CD14-positive monocyte (primary cell): ENCODE results near the gene TNNI3K. TPM values are rescaled to one million over a fixed set of nuclear protein-coding genes. Genes with fewer than 3 reads are reported as not detected.

ENCODE experiments used
- DNase-seq, 3 donors: peaks; one replicate each; pipeline ENCODE4 v3.0.0-alpha.2; 2011 to 2022
- H2AFZ ChIP-seq: 2 replicates; pipeline ENCODE4 v1.6.0; 2012; ENCODE audit warnings: mild to moderate bottlenecking, low read depth, low read length, inconsistent platforms; ENCODE audit not compliant: insufficient read depth, poor library complexity, severe bottlenecking
- H3K27ac ChIP-seq, 2 donors: 1 replicate in 1 of 2; 2 replicates in 1 of 2; pipeline ENCODE4 v1.5.1; 2012 to 2013; ENCODE audit warnings: low read length in 2 of 2, control low read depth in 1 of 2, inconsistent platforms in 1 of 2, low read depth in 1 of 2, mild to moderate bottlenecking in 1 of 2
- H3K27me3 ChIP-seq, 2 donors: one replicate each; pipeline versions ENCODE4 v1.6.0 to v1.6.1; 2011 to 2013; ENCODE audit warnings: low read length in 2 of 2; ENCODE audit not compliant: control insufficient read depth in 2 of 2, insufficient read depth in 2 of 2
- H3K36me3 ChIP-seq, 2 donors: replicated peaks in 1 of 2; 1 replicate in 1 of 2; 2 replicates in 1 of 2; pipeline versions ENCODE4 v1.5.1 to v1.6.1; 2012 to 2013; ENCODE audit warnings: low read length in 2 of 2, control low read depth in 1 of 2, inconsistent platforms in 1 of 2, mild to moderate bottlenecking in 1 of 2; ENCODE audit not compliant: insufficient read depth in 2 of 2, control insufficient read depth in 1 of 2
- H3K4me1 ChIP-seq, 2 donors: 1 replicate in 1 of 2; 2 replicates in 1 of 2; pipeline versions ENCODE4 v1.5.1 to v1.6.1; 2012 to 2013; ENCODE audit warnings: low read length in 2 of 2, control low read depth in 1 of 2, inconsistent platforms in 1 of 2, mild to moderate bottlenecking in 1 of 2, moderate library complexity in 1 of 2; ENCODE audit not compliant: insufficient read depth in 2 of 2, control insufficient read depth in 1 of 2
- H3K4me2 ChIP-seq: replicated peaks from 2 replicates; pipeline ENCODE3; 2012; ENCODE audit warnings: low read length, moderate library complexity, mild to moderate bottlenecking; ENCODE audit not compliant: poor library complexity, severe bottlenecking; ENCODE audit errors: extremely low read depth
- H3K4me3 ChIP-seq, 3 experiments: fragments of 200-600 bp in 1 of 3; sonication (generic) in 1 of 3; replicated peaks in 1 of 3; 1 replicate in 2 of 3; 2 replicates in 1 of 3; pipeline ENCODE4 v1.5.1; 2011 to 2013; ENCODE audit warnings: low read length in 3 of 3, mild to moderate bottlenecking in 3 of 3, control low read depth in 2 of 3, low read depth in 2 of 3, inconsistent platforms in 1 of 3, moderate library complexity in 1 of 3
- H3K79me2 ChIP-seq: 2 replicates; pipeline ENCODE4 v1.6.0; 2012; ENCODE audit warnings: mild to moderate bottlenecking, control low read depth, inconsistent platforms, low read length, moderate library complexity; ENCODE audit not compliant: insufficient read depth
- H3K9ac ChIP-seq: 2 replicates; pipeline ENCODE4 v1.6.0; 2017; ENCODE audit warnings: low read length, mild to moderate bottlenecking; ENCODE audit not compliant: insufficient read depth, poor library complexity, severe bottlenecking
- H3K9me3 ChIP-seq, 2 donors: replicated peaks in 1 of 2; 1 replicate in 1 of 2; 2 replicates in 1 of 2; pipeline versions ENCODE4 v1.5.1 to v1.6.1; 2012 to 2013; ENCODE audit warnings: low read length in 2 of 2, control low read depth in 1 of 2; ENCODE audit not compliant: control insufficient read depth in 1 of 2, insufficient read depth in 1 of 2
- H4K20me1 ChIP-seq: 2 replicates; pipeline ENCODE4 v1.6.0; 2012; ENCODE audit warnings: mild to moderate bottlenecking, low read length, control low read depth, moderate library complexity; ENCODE audit not compliant: insufficient read depth
- H3K27ac Mint-ChIP-seq, 7 donors: one replicate each; pipeline ENCODE4 v1.8.0; 2020; ENCODE audit warnings: mild to moderate bottlenecking in 7 of 7, mixed read lengths in 7 of 7, moderate library complexity in 6 of 7, inconsistent platforms in 2 of 7
- H3K27me3 Mint-ChIP-seq, 3 donors: one replicate each; pipeline ENCODE4 v1.8.0; 2021 to 2022; ENCODE audit warnings: low read depth in 3 of 3, mild to moderate bottlenecking in 3 of 3, mixed read lengths in 3 of 3, moderate library complexity in 3 of 3, inconsistent platforms in 1 of 3
- H3K36me3 Mint-ChIP-seq, 2 donors: one replicate each; pipeline ENCODE4 v1.8.0; 2020; ENCODE audit warnings: mixed read lengths in 2 of 2, inconsistent platforms in 1 of 2, mild to moderate bottlenecking in 1 of 2
- H3K4me1 Mint-ChIP-seq: one replicate; pipeline ENCODE4 v1.8.0; 2020; ENCODE audit warnings: mild to moderate bottlenecking, mixed read lengths
- H3K4me3 Mint-ChIP-seq, 2 donors: one replicate each; pipeline ENCODE4 v1.8.0; 2020; ENCODE audit warnings: mild to moderate bottlenecking in 2 of 2, mixed read lengths in 2 of 2, moderate library complexity in 1 of 2
- H3K9me3 Mint-ChIP-seq, 7 donors: one replicate each; pipeline ENCODE4 v1.8.0; 2020 to 2022; ENCODE audit warnings: mixed read lengths in 7 of 7, mild to moderate bottlenecking in 6 of 7, moderate library complexity in 6 of 7, inconsistent platforms in 2 of 7
- CTCF ChIP-seq: fragments of 200-600 bp; IDR thresholded peaks from one replicate; pipeline ENCODE4 v1.8.0; 2022; ENCODE audit warnings: antibody characterized with exemption, mild to moderate bottlenecking
- WGBS: methylation state at CpG from one replicate; pipeline ENCODE4 v1.1.5; 2013; ENCODE audit warnings: missing lambda C conversion rate; ENCODE audit not compliant: insufficient coverage; 5-methylcytosine and 5-hydroxymethylcytosine counted together
- intact Hi-C, 2 donors: fragments of 100-400 bp; cut with micrococcal nuclease; formaldehyde crosslinking; loops; one replicate each; pipeline versions ENCODE4 v1.15.0 to v1.15.1; 2023
- polyA plus RNA-seq, 3 donors: library from polyadenylated mRNA; depleted of rRNA in 1 of 3; unstranded in 2 of 3; stranded (reverse) in 1 of 3; fragments of 300-500 nt in 2 of 3; fragments of >200 nt in 1 of 3; fragmentation: Illumina TruSeq in 2 of 3; gene quantifications; 1 replicate in 2 of 3; 2 replicates in 1 of 3; pipeline ENCODE4 v1.2.3, GENCODE V29; 2012 to 2021

TNNI3K gene
- polyA plus RNA-seq, 3 donors: 0.51 TPM; not detected in 2

GRCh38 chr1:74528123-74528522 is 292.9 kb downstream of the TNNI3K start:
- intact Hi-C loops: no loop called here
- Mint-ChIP-seq H3K4me3 (no peak overlapping the region), H3K36me3 (no peaks in the 10 kb centered on the region), H3K27me3 (peaks cover 0 to 2% (median 0%) of the 10 kb centered on the region in 3 donors), H3K4me1 (no peaks in the 10 kb centered on the region), H3K9me3 (peaks cover 0 to 5% (median 2%) of the 10 kb centered on the region in 7 donors), H3K27ac (no peak overlapping the region)
- H4K20me1 ChIP-seq: no peaks in the 10 kb centered on the region
- no peaks in the 10 kb centered on the region for H3K27me3 ChIP-seq
- H3K4me3 ChIP-seq: no peak overlapping the region
- H2AFZ ChIP-seq: no peak overlapping the region
- no peak for DNase-seq
- no peak for TF ChIP-seq CTCF
- WGBS: 93% methylated on average over 4 of the region's 4 CpGs
- peaks cover 0 to 6% of the 10 kb centered on the region in 2 donors for H3K9me3 ChIP-seq
- H3K4me2 ChIP-seq: no peak overlapping the region
- no peak overlapping the region for H3K9ac ChIP-seq
- H3K36me3 ChIP-seq: no peaks in the 10 kb centered on the region
- no peaks in the 10 kb centered on the region for H3K4me1 ChIP-seq
- H3K79me2 ChIP-seq: no peaks in the 10 kb centered on the region
- H3K27ac ChIP-seq: no peak overlapping the region

- no peak overlapping the region for H3K9ac ChIP-seq
- no peak overlapping the region for H3K4me3 Mint-ChIP-seq
- peaks cover 0 to 6% of the 10 kb centered on the region in 2 donors for H3K9me3 ChIP-seq
- H3K27ac ChIP-seq: no peak overlapping the region
- H3K4me2 ChIP-seq: no peak overlapping the region
- H3K36me3 Mint-ChIP-seq: no peaks in the 10 kb centered on the region
- H3K27me3 Mint-ChIP-seq: peaks cover 0 to 2% (median 0%) of the 10 kb centered on the region in 3 donors
- H3K4me1 Mint-ChIP-seq: no peaks in the 10 kb centered on the region
- peaks cover 0 to 5% (median 2%) of the 10 kb centered on the region in 7 donors for H3K9me3 Mint-ChIP-seq
- H4K20me1 ChIP-seq: no peaks in the 10 kb centered on the region
- no peaks in the 10 kb centered on the region for H3K4me1 ChIP-seq
- TF ChIP-seq CTCF: no peak
- no peak overlapping the region for H3K27ac Mint-ChIP-seq
- no peak overlapping the region for H2AFZ ChIP-seq
- DNase-seq: no peak
- intact Hi-C loops: no loop called here
- H3K4me3 ChIP-seq: no peak overlapping the region
- H3K36me3 ChIP-seq: no peaks in the 10 kb centered on the region
- no peaks in the 10 kb centered on the region for H3K79me2 ChIP-seq
- H3K27me3 ChIP-seq: no peaks in the 10 kb centered on the region
Observed at GRCh38 chr1:74530892-74531291, 295.7 kb downstream of the TNNI3K start.
